ENCODE measurements around the gene HMCN1.

The HMCN1 gene

DNA sequence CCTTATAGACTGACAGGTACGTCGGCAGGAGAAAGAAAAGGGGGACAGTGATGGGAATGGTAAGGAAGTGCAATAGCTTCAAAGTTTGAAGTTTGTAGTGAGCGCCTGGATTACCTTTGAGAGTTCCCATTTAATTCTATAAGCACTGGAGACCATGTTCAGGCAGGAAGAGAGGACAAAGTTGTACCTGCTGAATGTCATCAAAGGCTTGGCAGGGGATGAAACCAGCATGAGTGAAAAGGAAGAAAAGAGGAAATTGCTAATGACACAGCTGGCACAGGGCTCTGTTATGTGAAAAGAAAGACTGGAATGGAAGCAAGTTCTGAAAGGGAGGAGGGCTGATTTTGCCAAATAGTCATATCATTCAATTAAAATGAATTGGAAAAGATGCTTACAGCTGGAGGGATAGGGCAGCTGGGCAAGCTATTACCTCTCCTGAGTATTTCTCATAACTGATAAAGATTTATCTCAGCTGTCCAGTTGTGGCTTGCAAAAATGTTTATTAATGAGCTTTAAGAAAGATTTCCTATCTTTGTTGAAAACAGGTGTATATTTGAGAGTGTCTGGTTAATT, 109.2 kb downstream of the HMCN1 start:
- in situ Hi-C loops (cut with MboI; ENCODE audit: low sequenced_read_pairs, unreplicated experiment) = no loop called here
- no peak for DNase-seq (ENCODE audit: low spot score)
- TF ChIP-seq, protein P1, sequence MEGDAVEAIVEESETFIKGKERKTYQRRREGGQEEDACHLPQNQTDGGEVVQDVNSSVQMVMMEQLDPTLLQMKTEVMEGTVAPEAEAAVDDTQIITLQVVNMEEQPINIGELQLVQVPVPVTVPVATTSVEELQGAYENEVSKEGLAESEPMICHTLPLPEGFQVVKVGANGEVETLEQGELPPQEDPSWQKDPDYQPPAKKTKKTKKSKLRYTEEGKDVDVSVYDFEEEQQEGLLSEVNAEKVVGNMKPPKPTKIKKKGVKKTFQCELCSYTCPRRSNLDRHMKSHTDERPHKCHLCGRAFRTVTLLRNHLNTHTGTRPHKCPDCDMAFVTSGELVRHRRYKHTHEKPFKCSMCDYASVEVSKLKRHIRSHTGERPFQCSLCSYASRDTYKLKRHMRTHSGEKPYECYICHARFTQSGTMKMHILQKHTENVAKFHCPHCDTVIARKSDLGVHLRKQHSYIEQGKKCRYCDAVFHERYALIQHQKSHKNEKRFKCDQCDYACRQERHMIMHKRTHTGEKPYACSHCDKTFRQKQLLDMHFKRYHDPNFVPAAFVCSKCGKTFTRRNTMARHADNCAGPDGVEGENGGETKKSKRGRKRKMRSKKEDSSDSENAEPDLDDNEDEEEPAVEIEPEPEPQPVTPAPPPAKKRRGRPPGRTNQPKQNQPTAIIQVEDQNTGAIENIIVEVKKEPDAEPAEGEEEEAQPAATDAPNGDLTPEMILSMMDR (IDR thresholded peaks at IDR 0.05; ENCODE audit: borderline replicate concordance, control extremely low read depth, extremely low read depth, insufficient read depth, missing control alignments) = no peak

DNA sequence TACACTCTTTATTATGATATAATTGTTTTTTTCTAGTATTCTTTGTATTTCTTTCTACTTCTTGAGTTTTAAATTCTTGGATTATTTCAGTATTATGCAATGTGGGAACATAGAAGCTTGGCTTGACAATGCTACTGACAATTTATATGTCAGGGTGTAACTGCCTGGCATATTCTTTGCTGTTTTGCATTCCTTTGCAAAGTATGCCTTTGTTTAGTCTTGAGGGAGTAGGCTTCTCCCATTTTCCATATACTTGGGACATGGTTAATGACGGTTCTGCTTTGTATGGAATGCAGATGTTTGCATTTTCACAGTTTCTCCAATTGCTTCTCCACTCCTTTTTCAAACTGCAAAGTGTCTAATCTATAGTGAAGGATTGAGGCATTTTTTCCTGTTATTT, 109.8 kb downstream of the HMCN1 start:
- in situ Hi-C loops (cut with MboI; ENCODE audit: low sequenced_read_pairs, unreplicated experiment) = no loop called here

DNA sequence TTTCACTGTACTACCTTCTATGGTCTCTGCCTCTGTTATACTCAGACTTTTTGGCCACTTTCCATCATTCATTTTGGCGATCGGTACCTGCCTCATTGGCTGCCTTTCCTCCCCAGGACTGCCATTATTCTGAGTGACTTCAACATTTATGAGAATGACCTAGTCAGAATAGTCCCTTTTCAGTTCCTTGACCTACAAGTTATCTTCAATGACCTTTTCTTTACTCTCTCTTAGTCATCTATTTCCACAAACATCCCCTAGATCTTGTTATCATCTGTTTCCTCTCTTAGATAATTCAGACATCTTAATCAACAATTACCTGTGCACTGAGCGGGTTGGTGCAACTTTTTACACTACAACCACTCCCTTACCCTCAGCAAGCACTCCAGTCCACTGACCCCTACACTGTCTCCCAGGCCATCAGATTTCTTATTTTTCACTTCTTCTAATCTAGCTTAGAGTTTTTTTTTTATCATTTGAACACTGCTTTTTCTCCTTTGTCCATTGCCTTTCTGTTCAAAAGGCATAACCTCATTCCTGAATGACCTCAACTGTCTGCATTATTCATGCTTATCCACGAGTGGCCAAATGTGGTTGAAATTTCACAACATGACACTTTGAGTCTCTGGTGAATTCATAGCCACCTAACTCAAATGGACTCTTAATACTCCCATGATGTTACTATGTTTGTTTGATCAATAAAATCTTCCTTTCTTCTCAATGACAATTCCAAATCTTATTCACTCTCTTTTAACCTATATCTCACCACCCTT, 112.7 kb downstream of the HMCN1 start:
- TF ChIP-seq, protein P1 (IDR thresholded peaks at IDR 0.05; ENCODE audit: borderline replicate concordance, control extremely low read depth, extremely low read depth, insufficient read depth, missing control alignments) = no peak
- in situ Hi-C loops (cut with MboI; ENCODE audit: low sequenced_read_pairs, unreplicated experiment) = no loop called here
- no peak for DNase-seq (ENCODE audit: low spot score)

More for the DNA sequence above, 109.8 kb downstream of the HMCN1 start:
- DNase-seq (ENCODE audit: low spot score) = no peak
- TF ChIP-seq, protein P1 (IDR thresholded peaks at IDR 0.05; ENCODE audit: borderline replicate concordance, control extremely low read depth, extremely low read depth, insufficient read depth, missing control alignments) = no peak

DNA sequence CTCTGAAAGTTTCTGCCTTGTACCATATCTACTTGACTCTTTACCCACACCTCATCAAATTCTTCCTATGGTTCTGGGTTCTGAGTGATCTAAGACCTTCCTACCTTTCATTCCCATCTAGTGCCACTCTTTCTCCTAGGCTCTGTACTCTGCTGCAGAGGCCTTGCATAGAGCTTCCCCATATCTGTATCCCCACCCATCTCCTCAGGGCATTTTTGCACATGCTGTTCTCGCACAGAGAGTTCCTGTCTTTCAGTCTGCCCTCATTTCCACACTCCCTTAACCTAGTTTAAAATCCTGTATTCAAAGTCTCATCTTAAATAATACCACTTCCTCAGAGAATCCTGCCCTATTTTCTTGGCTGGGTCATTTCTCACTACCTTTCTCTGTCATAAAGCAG, 114.8 kb downstream of the HMCN1 start:
- in situ Hi-C loops (cut with MboI; ENCODE audit: low sequenced_read_pairs, unreplicated experiment) = no loop called here
- TF ChIP-seq, protein P1 (IDR thresholded peaks at IDR 0.05; ENCODE audit: borderline replicate concordance, control extremely low read depth, extremely low read depth, insufficient read depth, missing control alignments) = no peak
- no peak for DNase-seq (ENCODE audit: low spot score)

DNA sequence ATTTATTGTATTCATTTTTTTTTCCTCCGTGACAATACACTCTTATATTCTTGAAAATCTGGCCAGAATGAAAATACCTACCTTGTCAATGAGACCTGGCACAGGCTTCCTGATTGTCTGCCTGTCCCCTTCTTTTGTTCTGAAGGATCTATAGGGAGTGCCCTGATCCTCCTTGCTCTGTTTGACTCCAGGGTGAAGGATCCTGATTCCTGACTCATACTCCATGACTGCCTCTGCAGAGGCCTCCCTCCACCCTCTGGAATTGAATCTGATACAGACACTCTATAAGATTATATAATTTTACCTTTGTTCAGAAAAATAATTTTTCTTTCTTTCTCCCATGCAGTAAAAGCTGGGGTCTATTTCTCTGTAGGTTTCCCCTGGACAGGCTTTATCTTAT, 116.2 kb downstream of the HMCN1 start:
- TF ChIP-seq, protein P1 (IDR thresholded peaks at IDR 0.05; ENCODE audit: borderline replicate concordance, control extremely low read depth, extremely low read depth, insufficient read depth, missing control alignments) = no peak
- DNase-seq (ENCODE audit: low spot score) = no peak
- in situ Hi-C loops (cut with MboI; ENCODE audit: low sequenced_read_pairs, unreplicated experiment) = no loop called here

DNA sequence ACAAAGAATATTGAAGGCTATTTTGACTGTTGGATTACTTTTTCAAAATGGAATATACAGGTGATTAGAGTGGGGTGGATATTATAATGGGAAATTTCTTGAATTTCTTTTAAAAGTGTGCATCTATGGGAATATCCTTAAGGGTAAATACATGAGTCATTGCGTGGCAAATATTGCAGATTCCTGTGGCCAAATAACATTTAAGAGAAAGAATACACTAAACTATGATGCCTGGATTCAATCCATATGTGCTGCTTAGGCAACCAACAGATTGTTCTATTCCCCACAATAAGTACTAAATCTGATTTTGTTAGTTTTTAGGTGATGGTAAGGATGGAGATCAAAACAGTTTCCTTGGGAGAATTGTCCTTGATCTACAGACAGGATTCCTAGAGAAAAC, 119.5 kb downstream of the HMCN1 start:
- no peak for DNase-seq (ENCODE audit: low spot score)
- in situ Hi-C loops (cut with MboI; ENCODE audit: low sequenced_read_pairs, unreplicated experiment) = no loop called here

More for the DNA sequence above, 119.5 kb downstream of the HMCN1 start:
- TF ChIP-seq, protein P1 (IDR thresholded peaks at IDR 0.05; ENCODE audit: borderline replicate concordance, control extremely low read depth, extremely low read depth, insufficient read depth, missing control alignments) = no peak
